HEK293 (cell line): Measurements from ENCODE around the gene PLCG1.

Experiments
- CTCF ChIA-PET: fragments of 350-600 bp; formaldehyde crosslinking; extraction: SDS; loops from one replicate; lab custom pipeline; 2021; ENCODE audit warnings: antibody characterized with exemption; lab: Yijun Ruan, JAX
- POLR2A ChIA-PET: fragments of 300-600 bp; formaldehyde crosslinking; extraction: SDS; loops from one replicate; lab custom pipeline; 2020; ENCODE audit warnings: antibody characterized with exemption, inconsistent platforms; lab: Yijun Ruan, JAX
- H3K27ac ChIP-seq: fragments of 200-500 bp; sonication (Bioruptor generic); 2 replicates; pipeline ENCODE4 v1.5.1; 2014; ENCODE audit warnings: low read depth, low read length, control low read depth, inconsistent platforms; ENCODE audit errors: extremely low read depth
- H3K36me3 ChIP-seq, 2 experiments: fragments of 200-500 bp in 1 of 2; sonication (Bioruptor generic) in 1 of 2; 1 replicate in 1 of 2; 2 replicates in 1 of 2; pipeline ENCODE4 v1.5.1; 2014 to 2017; ENCODE audit warnings: inconsistent platforms in 2 of 2, low read length in 2 of 2; ENCODE audit not compliant: control insufficient read depth in 2 of 2, insufficient read depth in 1 of 2
- H3K4me1 ChIP-seq: fragments of 200-500 bp; sonication (Bioruptor generic); 2 replicates; pipeline ENCODE4 v1.5.1; 2014; ENCODE audit warnings: mild to moderate bottlenecking, low read length, inconsistent platforms; ENCODE audit not compliant: control insufficient read depth, insufficient read depth
- H3K4me3 ChIP-seq: 2 replicates; pipeline ENCODE4 v1.5.1; 2011; ENCODE audit warnings: low read depth, mild to moderate bottlenecking, control low read depth, low read length, moderate library complexity
- H3K9me3 ChIP-seq: fragments of 200-500 bp; sonication (Bioruptor generic); 2 replicates; pipeline ENCODE4 v1.5.1; 2014; ENCODE audit warnings: low read depth, low read length, inconsistent platforms; ENCODE audit not compliant: control insufficient read depth, insufficient read depth
- FEZF1 ChIP-seq: fragments of 450-650 bp; formaldehyde crosslinking; IDR thresholded peaks from 2 replicates; pipeline ENCODE4 v1.5.1; 2016; ENCODE audit warnings: missing biosample characterization, missing genetic modification characterization
- GLI4 ChIP-seq: fragments of 450-650 bp; formaldehyde crosslinking; IDR thresholded peaks from 2 replicates; pipeline ENCODE4 v1.5.1; 2016; ENCODE audit warnings: missing biosample characterization, missing genetic modification characterization
- SALL2 ChIP-seq: fragments of 450-650 bp; formaldehyde crosslinking; IDR thresholded peaks from 2 replicates; pipeline ENCODE4 v1.5.0; 2017; ENCODE audit warnings: missing biosample characterization, mild to moderate bottlenecking, missing genetic modification characterization, borderline replicate concordance
- YY1 ChIP-seq: fragments of 450-650 bp; formaldehyde crosslinking; IDR thresholded peaks from 2 replicates; pipeline ENCODE4 v1.5.1; 2018; ENCODE audit warnings: missing biosample characterization, missing genetic modification characterization
- ZFP69B ChIP-seq: fragments of 450-650 bp; formaldehyde crosslinking; IDR thresholded peaks from 2 replicates; pipeline ENCODE4 v1.5.1; 2016; ENCODE audit warnings: missing biosample characterization, missing genetic modification characterization
- ZNF114 ChIP-seq: fragments of 450-650 bp; formaldehyde crosslinking; IDR thresholded peaks from 2 replicates; pipeline ENCODE4 v1.5.0; 2017; ENCODE audit warnings: missing biosample characterization, missing genetic modification characterization
- ZNF121 ChIP-seq: fragments of 450-650 bp; formaldehyde crosslinking; IDR thresholded peaks from 2 replicates; pipeline ENCODE4 v1.5.1; 2016; ENCODE audit warnings: missing biosample characterization, missing genetic modification characterization
- ZNF16 ChIP-seq: fragments of 450-650 bp; formaldehyde crosslinking; IDR thresholded peaks from 2 replicates; pipeline ENCODE4 v1.5.1; 2016; ENCODE audit warnings: low read depth, missing biosample characterization, missing genetic modification characterization
- ZNF175 ChIP-seq: fragments of 450-650 bp; formaldehyde crosslinking; IDR thresholded peaks from 2 replicates; pipeline ENCODE4 v1.5.1; 2016; ENCODE audit warnings: missing biosample characterization, missing genetic modification characterization
- ZNF202 ChIP-seq: fragments of 450-650 bp; formaldehyde crosslinking; IDR thresholded peaks from 2 replicates; pipeline ENCODE4 v1.5.1; 2016; ENCODE audit warnings: missing biosample characterization, missing genetic modification characterization, borderline replicate concordance
- ZNF335 ChIP-seq: fragments of 450-650 bp; formaldehyde crosslinking; conservative IDR thresholded peaks from 2 replicates; pipeline ENCODE4 v1.5.1; 2016; ENCODE audit warnings: missing biosample characterization, missing genetic modification characterization
- ZNF416 ChIP-seq: fragments of 450-650 bp; formaldehyde crosslinking; IDR thresholded peaks from 2 replicates; pipeline ENCODE4 v1.5.1; 2016; ENCODE audit warnings: missing biosample characterization, missing genetic modification characterization
- ZNF513 ChIP-seq: fragments of 450-650 bp; IDR thresholded peaks from 2 replicates; pipeline ENCODE4 v1.5.1; 2018; ENCODE audit warnings: missing biosample characterization, missing genetic modification characterization
- ZNF560 ChIP-seq: fragments of 450-650 bp; formaldehyde crosslinking; IDR thresholded peaks from 2 replicates; pipeline ENCODE4 v1.5.1; 2017; ENCODE audit warnings: missing biosample characterization, missing genetic modification characterization, borderline replicate concordance
- ZNF707 ChIP-seq: fragments of 450-650 bp; formaldehyde crosslinking; IDR thresholded peaks from 2 replicates; pipeline ENCODE4 v1.5.1; 2016; ENCODE audit warnings: missing biosample characterization, missing genetic modification characterization
- ZNF777 ChIP-seq: fragments of 450-650 bp; formaldehyde crosslinking; IDR thresholded peaks from 2 replicates; pipeline ENCODE4 v1.5.1; 2017; ENCODE audit warnings: missing biosample characterization, missing genetic modification characterization, borderline replicate concordance
- ZNF785 ChIP-seq: fragments of 450-650 bp; formaldehyde crosslinking; IDR thresholded peaks from 2 replicates; pipeline ENCODE4 v1.5.1; 2016; ENCODE audit warnings: missing biosample characterization, missing genetic modification characterization
- ZNF792 ChIP-seq: fragments of 450-650 bp; formaldehyde crosslinking; IDR thresholded peaks from 2 replicates; pipeline ENCODE4 v1.5.1; 2016; ENCODE audit warnings: missing biosample characterization, missing genetic modification characterization
- ZSCAN18 ChIP-seq: fragments of 450-650 bp; formaldehyde crosslinking; IDR thresholded peaks from 2 replicates; pipeline ENCODE4 v1.5.1; 2016; ENCODE audit warnings: missing biosample characterization, missing genetic modification characterization
- ZSCAN23 ChIP-seq: fragments of 450-650 bp; formaldehyde crosslinking; IDR thresholded peaks from 2 replicates; pipeline ENCODE4 v1.5.1; 2016; ENCODE audit warnings: missing biosample characterization, missing genetic modification characterization
- TF ChIP-seq, protein P1 (sequence below): fragments of 450-650 bp; formaldehyde crosslinking; IDR thresholded peaks from 2 replicates; pipeline ENCODE4 v1.5.1; 2016; ENCODE audit warnings: missing biosample characterization, missing genetic modification characterization

The PLCG1 gene

GRCh38 chr20:41175727-41176330, 38.5 kb downstream of the PLCG1 start (continued):
- TF ChIP-seq ZNF513 (tag by site-specific recombination) (no peak), ZNF785 (tag by site-specific recombination) (no peak), ZNF202 (tag by site-specific recombination) (no peak), ZNF792 (tag by site-specific recombination) (no peak), ZNF777 (no peak), ZNF707 (tag by site-specific recombination) (no peak), GLI4 (tag by site-specific recombination) (no peak), ZSCAN23 (tag by site-specific recombination) (no peak), ZNF114 (no peak), ZNF416 (tag by site-specific recombination) (no peak), SALL2 (no peak)
- TF ChIP-seq, protein P1, sequence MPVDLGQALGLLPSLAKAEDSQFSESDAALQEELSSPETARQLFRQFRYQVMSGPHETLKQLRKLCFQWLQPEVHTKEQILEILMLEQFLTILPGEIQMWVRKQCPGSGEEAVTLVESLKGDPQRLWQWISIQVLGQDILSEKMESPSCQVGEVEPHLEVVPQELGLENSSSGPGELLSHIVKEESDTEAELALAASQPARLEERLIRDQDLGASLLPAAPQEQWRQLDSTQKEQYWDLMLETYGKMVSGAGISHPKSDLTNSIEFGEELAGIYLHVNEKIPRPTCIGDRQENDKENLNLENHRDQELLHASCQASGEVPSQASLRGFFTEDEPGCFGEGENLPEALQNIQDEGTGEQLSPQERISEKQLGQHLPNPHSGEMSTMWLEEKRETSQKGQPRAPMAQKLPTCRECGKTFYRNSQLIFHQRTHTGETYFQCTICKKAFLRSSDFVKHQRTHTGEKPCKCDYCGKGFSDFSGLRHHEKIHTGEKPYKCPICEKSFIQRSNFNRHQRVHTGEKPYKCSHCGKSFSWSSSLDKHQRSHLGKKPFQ (tag by site-specific recombination): no peak

DNA sequence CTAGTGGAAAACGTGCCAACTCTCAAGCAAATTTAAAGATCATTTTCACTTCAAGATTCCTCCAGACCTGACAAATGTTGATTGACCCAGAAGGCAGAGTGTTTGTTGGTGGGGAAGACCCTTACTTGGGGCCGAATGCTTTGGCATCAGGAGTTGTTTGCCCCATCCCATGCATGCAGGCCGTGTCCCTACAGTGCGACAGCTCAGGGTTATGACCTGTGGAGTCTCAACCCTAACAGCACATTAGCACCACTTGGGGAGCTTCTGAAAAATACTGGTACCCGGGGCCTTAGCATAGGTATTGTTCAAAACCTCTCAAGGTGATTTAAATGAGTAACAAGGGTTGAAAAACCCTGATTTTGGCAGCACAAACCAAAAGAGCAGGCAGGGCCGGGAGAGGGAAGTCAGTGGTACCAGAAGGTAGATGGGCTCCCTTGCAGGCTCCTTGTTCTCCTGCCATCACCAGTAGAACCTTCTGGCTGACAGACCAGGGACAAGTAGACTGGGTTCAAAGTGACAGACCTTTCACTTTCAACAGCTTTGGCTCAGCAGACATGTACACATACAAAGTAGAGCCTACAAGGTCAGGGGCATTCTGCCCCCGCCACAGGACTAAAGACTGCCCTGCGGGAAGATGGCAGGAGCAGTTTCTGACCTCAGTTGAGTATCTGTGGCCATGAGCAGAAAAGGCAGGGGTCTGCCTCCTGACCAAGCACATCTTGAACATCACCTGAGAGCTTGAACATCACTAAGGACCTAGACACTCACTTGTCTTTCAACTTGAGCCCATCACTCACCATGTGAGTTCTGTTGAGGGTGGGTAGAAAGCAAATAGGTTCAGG, 39.6 kb downstream of the PLCG1 start:
- no peak for TF ChIP-seq YY1 (tag by site-specific recombination)
- Histone ChIP-seq H3K4me3 (no peak overlapping the region), H3K9me3 (no peaks in the 10 kb centered on the region), H3K4me1 (no peaks in the 10 kb centered on the region), H3K36me3 (peaks cover 0 to 73% of the 10 kb centered on the region in 2 experiments; a peak in 1 of 3 replicates), H3K27ac (no peak overlapping the region)
- POLR2A ChIA-PET: no interaction called here
- CTCF ChIA-PET: interaction anchor here (1.1 to 1.7 kb wide), 2 partner anchors 164 to 234 kb away, joined by 3 to 7 read pairs; partner anchors contain the start of gene LPIN3

DNA sequence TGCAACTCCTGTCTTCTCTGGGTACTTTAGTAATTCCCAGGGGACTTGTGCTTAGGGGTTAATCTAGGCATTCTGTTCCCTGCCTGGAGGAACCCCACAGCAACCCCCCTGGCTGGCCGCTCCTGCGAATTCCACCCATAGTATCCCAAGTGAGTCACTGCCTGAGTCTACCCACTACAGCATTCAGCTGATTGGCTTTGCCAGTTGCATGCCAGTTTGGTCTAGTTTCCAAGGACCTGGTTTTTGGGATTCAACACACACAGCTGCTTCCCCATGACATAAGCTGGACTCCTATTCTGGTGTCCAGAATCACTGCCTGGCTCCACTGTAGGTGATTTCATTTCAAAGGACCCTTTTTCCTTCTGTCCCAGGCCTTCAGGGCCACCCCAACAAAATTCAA, 40.3 kb downstream of the PLCG1 start:
- CTCF ChIA-PET: interaction anchor here (0.6 kb wide), 1 partner anchor 28 kb away, joined by 3 read pairs; no protein-coding TSS in a partner anchor
- POLR2A ChIA-PET: no interaction called here
- no peak overlapping the region for H3K27ac ChIP-seq
- H3K4me1 ChIP-seq: no peaks in the 10 kb centered on the region
- no peaks in the 10 kb centered on the region for H3K9me3 ChIP-seq
- TF ChIP-seq ZNF16 (tag by site-specific recombination) (no peak), ZNF335 (tag by site-specific recombination) (peak; percentile 28), ZSCAN18 (tag by site-specific recombination) (no peak), ZFP69B (no peak), FEZF1 (tag by site-specific recombination) (no peak), ZNF560 (tag by site-specific recombination) (no peak), ZNF175 (tag by site-specific recombination) (no peak), ZNF121 (tag by site-specific recombination) (no peak)
- no peak overlapping the region for H3K4me3 ChIP-seq
- H3K36me3 ChIP-seq: peaks cover 0 to 72% of the 10 kb centered on the region in 2 experiments; a peak in 1 of 3 replicates
